ENCODE measurements around the gene TMEM158. TPM values are rescaled to one million over a fixed set of nuclear protein-coding genes. Genes with fewer than 3 reads are reported as not detected.

The TMEM158 gene
- total RNA-seq, 2 experiments from 2014 or later, result not detected

DNA sequence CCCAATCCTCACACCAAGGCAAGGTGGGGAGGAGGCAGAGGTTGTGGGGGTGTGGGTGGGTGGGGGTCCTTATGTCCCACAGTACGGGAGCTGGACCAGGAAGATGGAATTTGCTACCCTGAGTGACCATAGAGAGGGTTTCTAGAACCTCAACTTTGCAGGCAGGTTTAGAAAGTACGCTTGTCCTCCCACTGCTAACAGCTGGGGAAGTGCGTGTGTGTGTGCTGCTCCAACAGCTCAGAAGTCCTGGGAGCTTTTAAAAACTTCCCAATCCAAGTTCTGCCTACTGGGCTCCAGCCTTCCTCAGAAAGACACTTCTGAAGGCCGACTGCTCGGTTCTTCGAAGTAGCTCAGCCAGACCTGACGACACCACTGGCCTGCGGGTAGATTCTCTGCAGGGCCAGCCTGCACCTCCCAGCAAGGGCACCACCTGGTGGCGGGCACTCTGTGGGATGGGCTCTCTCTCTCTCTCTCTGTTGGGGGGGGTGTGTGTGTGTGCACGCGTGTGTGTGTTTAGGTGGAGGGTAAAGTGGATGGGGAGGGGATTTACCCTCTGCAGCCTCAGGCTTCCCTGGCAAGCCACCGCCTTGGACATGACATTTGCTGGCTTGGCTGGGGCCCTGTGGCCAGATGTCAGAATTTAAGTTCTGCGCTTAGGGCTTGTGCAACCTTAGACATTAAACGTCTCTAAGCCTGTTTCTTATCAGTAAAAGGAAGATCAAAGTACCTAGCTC, 15.6 kb downstream of the TMEM158 start:
- peaks cover 18% of the 10 kb centered on the region for H3K4me1 Mint-ChIP-seq (ENCODE audit: low read depth)
- H3K9me3 Mint-ChIP-seq, result no peaks in the 10 kb centered on the region
- no peak overlapping the region for H3K27ac Mint-ChIP-seq
- H3K27me3 Mint-ChIP-seq, result peaks cover 11% of the 10 kb centered on the region
- no peak overlapping the region for H3K4me3 Mint-ChIP-seq
- DNase-seq, result peak; percentile 86
- H3K36me3 Mint-ChIP-seq, result no peaks in the 10 kb centered on the region
- intact Hi-C loops (cut with micrococcal nuclease), result loop anchor here (1.0 kb wide), 1 partner anchor 170 kb away; no protein-coding TSS in a partner anchor
- ChIA-PET POLR2A (interaction anchor here (0.7 kb wide), 1 partner anchor 175 kb away, joined by 3 read pairs; no protein-coding TSS in a partner anchor), CTCF (interaction anchor here (0.6 to 11.1 kb wide), 42 partner anchors 10 to 296 kb away, joined by 3 to 530 read pairs (median 4); partner anchors contain the start of genes CDCP1, EXOSC7, TMEM158 and ZDHHC3)

DNA sequence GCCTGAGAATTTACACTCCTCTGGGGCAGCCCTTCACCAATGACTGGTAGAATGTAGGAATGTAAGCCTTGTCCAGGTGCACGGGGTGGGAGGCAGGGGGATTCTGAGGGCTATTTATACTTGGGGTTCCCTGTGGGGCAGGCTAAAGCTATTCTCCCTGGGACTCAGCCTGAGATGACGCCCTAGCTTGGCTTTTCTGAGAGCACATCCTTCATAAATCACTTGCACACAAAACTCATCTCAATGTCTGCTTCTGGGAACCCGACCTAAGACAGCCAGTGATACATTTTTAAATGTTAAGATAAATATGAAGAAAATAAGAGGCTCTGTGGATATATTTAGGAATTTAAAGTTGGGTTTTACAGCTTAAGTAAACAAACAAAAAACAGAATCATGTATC, 16.6 kb downstream of the TMEM158 start:
- no peak overlapping the region for H3K4me3 Mint-ChIP-seq
- peaks cover 18% of the 10 kb centered on the region for H3K4me1 Mint-ChIP-seq (ENCODE audit: low read depth)
- no peak for DNase-seq
- intact Hi-C loops (cut with micrococcal nuclease), result loop anchor here (2.0 kb wide), 1 partner anchor 105 kb away; no protein-coding TSS in a partner anchor
- H3K27ac Mint-ChIP-seq, result no peak overlapping the region
- H3K9me3 Mint-ChIP-seq, result no peaks in the 10 kb centered on the region
- H3K27me3 Mint-ChIP-seq, result peaks cover 14% of the 10 kb centered on the region
- CTCF ChIA-PET, result interaction anchor here (0.8 to 11.1 kb wide), 11 partner anchors 9 to 179 kb away, joined by 3 to 530 read pairs (median 5); partner anchors contain the start of gene TMEM158
- H3K36me3 Mint-ChIP-seq, result no peaks in the 10 kb centered on the region
- POLR2A ChIA-PET, result no interaction called here

DNA sequence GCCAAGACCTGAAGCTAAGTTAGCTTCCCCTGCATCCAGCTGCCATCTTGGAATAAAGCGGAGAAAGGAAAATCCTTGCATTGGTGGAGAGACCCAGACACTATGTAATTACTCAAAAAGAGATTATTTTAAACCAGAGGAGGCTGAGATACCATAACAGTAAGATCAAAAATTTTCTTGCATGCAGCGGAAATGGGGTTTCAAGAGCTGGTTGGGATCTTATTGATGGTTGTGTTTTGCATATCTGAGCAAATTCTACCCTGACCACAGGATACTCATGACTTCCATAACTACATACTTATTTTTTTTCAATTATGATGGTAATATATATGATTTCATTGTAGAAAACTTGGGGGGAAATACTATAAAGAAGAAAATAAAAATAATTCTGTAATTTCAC, 17.5 kb downstream of the TMEM158 start:
- Mint-ChIP-seq H3K36me3 (no peaks in the 10 kb centered on the region), H3K4me3 (no peak overlapping the region), H3K4me1 (ENCODE audit: low read depth) (peaks cover 18% of the 10 kb centered on the region), H3K27me3 (peaks cover 14% of the 10 kb centered on the region), H3K27ac (no peak overlapping the region), H3K9me3 (no peaks in the 10 kb centered on the region)
- ChIA-PET CTCF (interaction anchor here (0.7 to 11.1 kb wide), 3 partner anchors 16 to 458 kb away, joined by 3 to 530 read pairs (median 50); partner anchors contain the start of gene TMEM158), POLR2A (no interaction called here)
- intact Hi-C loops (cut with micrococcal nuclease), result loop anchor here (1.0 to 2.0 kb wide), 2 partner anchors 41 to 104 kb away; no protein-coding TSS in a partner anchor
- peak; percentile 16 for DNase-seq

DNA sequence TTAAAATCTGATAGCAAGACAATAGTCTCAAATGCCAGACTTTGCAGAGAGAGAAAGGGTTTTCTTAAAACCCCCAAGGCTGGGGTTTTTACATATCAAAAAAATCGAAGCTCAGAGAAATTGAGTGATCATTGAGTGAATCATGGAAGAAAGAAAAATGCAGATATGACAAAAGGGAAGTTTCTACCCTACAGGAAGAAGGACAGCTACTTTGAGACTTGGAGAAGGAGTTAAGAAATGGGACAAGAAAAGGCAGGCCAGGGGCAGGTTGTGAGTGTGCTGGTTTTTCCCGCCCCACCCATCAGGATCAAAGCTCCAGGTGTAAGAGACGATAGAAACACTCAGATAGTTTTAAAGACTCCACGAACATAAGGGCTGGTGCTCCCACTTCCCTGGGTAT, 18.6 kb downstream of the TMEM158 start:
- Mint-ChIP-seq H3K27me3 (peaks cover 14% of the 10 kb centered on the region), H3K36me3 (no peaks in the 10 kb centered on the region), H3K4me1 (ENCODE audit: low read depth) (peaks cover 18% of the 10 kb centered on the region), H3K9me3 (no peaks in the 10 kb centered on the region), H3K27ac (no peak overlapping the region), H3K4me3 (no peak overlapping the region)
- intact Hi-C loops (cut with micrococcal nuclease), result no loop called here
- ChIA-PET CTCF (interaction anchor here (0.7 to 11.1 kb wide), 3 partner anchors 18 to 1326 kb away, joined by 3 to 530 read pairs (median 50); partner anchors contain the start of gene TMEM158), POLR2A (no interaction called here)
- no peak for DNase-seq

DNA sequence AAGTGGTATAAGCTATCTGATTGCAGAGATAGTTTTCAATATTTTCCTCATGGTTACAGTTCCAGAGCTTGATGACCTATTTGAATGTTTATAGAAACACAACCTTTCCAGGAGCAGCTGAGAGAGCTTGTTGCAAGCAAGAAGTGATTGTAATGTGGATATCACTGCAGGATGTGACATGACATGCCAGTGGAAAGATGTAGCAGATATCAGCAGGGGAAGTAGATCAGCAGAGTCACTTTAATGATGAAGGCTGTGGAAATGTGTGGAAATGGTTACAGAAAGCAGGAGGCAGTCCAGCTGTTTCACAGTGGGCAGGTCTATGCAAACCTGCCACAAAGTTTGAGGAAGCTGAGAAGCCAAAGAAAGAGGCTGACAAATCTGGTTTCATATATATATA, 21.0 kb downstream of the TMEM158 start:
- H3K4me3 Mint-ChIP-seq, result no peak overlapping the region
- H3K36me3 Mint-ChIP-seq, result no peaks in the 10 kb centered on the region
- H3K27ac Mint-ChIP-seq, result no peak overlapping the region
- intact Hi-C loops (cut with micrococcal nuclease), result no loop called here
- H3K27me3 Mint-ChIP-seq, result peaks cover 4% of the 10 kb centered on the region
- POLR2A ChIA-PET, result no interaction called here
- H3K9me3 Mint-ChIP-seq, result no peaks in the 10 kb centered on the region
- H3K4me1 Mint-ChIP-seq (ENCODE audit: low read depth), result peaks cover 14% of the 10 kb centered on the region
- CTCF ChIA-PET, result interaction anchor here (11.1 kb wide), 1 partner anchor 163 kb away, joined by 530 read pairs; no protein-coding TSS in a partner anchor
- no peak for DNase-seq

DNA sequence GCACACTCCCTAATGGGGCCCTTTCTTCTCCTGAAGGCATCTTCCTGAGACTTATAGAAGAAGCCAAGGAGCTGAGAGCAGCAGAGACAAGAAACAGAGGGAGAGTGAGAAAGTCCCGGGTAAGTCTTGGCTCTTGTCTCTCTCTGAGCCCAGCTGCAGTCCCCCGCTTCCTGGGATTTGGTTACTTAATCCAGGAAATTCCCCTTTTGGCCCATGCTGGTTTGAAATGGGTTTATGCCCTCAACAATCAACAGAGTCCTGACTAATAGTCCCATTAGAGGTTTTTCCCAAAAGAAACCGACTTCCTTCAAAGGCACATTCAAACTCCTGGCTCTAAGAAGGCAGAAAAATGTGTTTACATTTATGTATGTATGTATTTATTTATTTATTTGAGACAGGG, 22.0 kb downstream of the TMEM158 start:
- Mint-ChIP-seq H3K27ac (no peak overlapping the region), H3K9me3 (no peaks in the 10 kb centered on the region), H3K4me1 (ENCODE audit: low read depth) (peaks cover 14% of the 10 kb centered on the region), H3K27me3 (peaks cover 4% of the 10 kb centered on the region), H3K36me3 (no peaks in the 10 kb centered on the region), H3K4me3 (no peak overlapping the region)
- CTCF ChIA-PET, result interaction anchor here (11.1 kb wide), 1 partner anchor 162 kb away, joined by 530 read pairs; no protein-coding TSS in a partner anchor
- POLR2A ChIA-PET, result no interaction called here
- no peak for DNase-seq
- intact Hi-C loops (cut with micrococcal nuclease), result no loop called here

DNA sequence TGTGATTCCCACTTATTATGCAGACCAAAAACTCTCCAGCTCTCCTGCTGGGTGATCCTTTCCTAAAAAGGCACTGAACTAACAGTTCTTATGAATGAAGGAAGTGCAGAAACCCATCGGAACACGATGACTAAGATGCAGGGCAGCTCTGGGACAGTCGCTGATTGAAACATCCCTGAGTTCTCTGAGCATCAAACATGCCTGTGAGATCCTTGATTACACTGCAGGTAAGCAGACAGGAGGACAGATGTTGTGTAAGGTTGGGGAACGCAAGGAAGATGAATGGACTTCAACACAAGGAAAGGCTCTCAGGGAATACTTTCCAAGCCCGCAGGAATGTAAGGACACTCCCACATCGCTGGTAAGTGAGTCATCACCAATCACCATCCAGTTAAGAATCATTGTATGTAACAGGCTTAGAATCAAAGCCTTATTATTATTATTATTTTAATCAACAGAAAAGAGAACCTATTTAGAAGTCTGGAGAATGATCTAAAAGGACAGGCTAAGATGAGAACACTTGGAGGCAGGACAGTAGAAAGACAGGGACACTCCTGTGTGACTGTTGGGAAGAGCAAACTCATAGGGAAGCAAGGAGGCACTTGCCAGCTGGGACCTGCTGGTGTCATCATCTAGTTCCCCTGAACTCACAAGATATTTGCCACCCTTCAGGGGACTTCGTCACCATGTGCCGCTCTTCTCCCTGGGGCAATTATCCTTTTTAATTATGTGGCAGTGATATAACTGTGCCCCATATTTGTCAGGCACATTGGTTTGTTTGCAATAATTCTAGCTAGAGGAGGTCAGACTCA, 26.0 kb downstream of the TMEM158 start:
- H3K27ac Mint-ChIP-seq, result no peak overlapping the region
- H3K4me1 Mint-ChIP-seq (ENCODE audit: low read depth), result no peaks in the 10 kb centered on the region
- POLR2A ChIA-PET, result no interaction called here
- H3K4me3 Mint-ChIP-seq, result no peak overlapping the region
- intact Hi-C loops (cut with micrococcal nuclease), result no loop called here
- CTCF ChIA-PET, result interaction anchor here (0.6 to 0.9 kb wide), 4 partner anchors 10 to 779 kb away, joined by 3 read pairs; no protein-coding TSS in a partner anchor
- peaks cover 13% of the 10 kb centered on the region for H3K27me3 Mint-ChIP-seq
- no peak for DNase-seq
- H3K36me3 Mint-ChIP-seq, result no peaks in the 10 kb centered on the region
- no peaks in the 10 kb centered on the region for H3K9me3 Mint-ChIP-seq

DNA sequence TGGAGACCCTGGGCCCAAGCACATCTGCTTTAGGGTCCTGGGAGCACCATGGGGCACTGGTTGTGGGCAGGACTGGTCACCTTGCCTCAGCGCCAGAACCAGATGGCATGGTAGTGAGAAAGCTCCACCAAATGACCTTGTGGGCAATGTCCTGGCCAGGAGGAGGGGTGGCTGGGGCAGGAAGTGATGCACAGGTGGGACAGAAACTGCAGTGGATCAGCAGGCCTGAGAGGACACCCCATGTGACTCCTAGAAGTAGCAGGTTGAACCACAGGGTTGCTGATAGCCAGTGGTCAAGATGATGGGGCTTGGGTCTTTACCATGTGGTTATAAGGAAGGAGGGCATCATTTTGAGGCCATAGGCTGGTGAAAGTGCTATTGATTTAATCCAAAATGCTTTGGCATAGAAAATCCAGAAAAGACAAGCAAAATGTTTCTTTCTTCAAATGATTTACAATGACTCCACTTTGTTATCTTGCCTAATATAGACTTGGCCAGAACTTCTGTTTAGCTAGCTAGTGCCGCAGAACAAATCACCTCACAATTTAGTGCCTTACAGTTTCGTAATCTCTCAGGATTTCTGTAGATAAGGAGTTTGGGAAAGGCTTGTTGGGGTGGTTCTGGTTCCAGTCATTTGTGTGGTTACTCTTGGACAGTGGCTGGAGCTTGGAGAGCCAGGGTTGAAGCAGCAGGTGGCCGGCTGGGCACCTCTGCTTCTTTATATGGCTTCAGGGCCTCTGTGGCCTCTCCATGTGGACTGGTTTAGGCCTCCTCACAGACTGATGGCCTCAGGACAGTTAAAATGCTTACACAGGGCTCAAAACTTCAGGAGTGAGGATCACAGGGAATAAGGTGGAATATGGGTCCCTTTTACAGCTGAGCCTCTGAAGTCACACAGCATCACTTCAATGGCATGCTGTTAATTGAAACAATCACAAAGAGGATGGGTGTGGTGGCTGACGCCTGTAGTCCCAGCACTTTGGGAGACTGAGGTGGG, 27.5 kb downstream of the TMEM158 start:
- no peak overlapping the region for H3K4me3 Mint-ChIP-seq
- ChIA-PET POLR2A (no interaction called here), CTCF (interaction anchor here (0.7 kb wide), 1 partner anchor 158 kb away, joined by 3 read pairs; no protein-coding TSS in a partner anchor)
- no peak for DNase-seq
- H3K9me3 Mint-ChIP-seq, result no peaks in the 10 kb centered on the region
- intact Hi-C loops (cut with micrococcal nuclease), result no loop called here
- no peak overlapping the region for H3K27ac Mint-ChIP-seq
- H3K27me3 Mint-ChIP-seq, result peaks cover 10% of the 10 kb centered on the region
- no peaks in the 10 kb centered on the region for H3K36me3 Mint-ChIP-seq
- no peaks in the 10 kb centered on the region for H3K4me1 Mint-ChIP-seq (ENCODE audit: low read depth)

DNA sequence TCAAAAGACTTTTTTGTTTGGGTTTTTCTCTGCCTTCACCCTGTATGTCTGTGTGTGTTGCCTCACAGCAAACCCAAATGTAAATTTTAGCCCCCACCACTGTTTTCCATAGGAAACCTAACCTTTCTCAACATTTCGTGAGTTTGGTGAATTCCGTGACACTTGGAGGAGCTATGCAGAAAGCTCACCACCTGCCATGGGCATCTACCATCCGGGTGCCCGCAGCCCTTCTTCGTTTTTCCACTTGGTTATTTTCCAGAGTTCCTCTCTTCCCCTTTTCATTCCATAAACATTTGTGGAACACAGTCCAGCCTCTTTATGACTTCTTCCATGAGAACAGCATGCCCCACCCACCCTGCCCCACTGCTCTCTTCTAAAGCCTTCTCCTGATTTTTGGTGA, 31.3 kb downstream of the TMEM158 start:
- DNase-seq, result no peak
- no peaks in the 10 kb centered on the region for H3K4me1 Mint-ChIP-seq (ENCODE audit: low read depth)
- ChIA-PET POLR2A (no interaction called here), CTCF (interaction anchor here (0.9 to 1.6 kb wide), 2 partner anchors 16 to 154 kb away, joined by 5 to 6 read pairs; no protein-coding TSS in a partner anchor)
- no peaks in the 10 kb centered on the region for H3K9me3 Mint-ChIP-seq
- H3K27me3 Mint-ChIP-seq, result peaks cover 10% of the 10 kb centered on the region
- H3K36me3 Mint-ChIP-seq, result no peaks in the 10 kb centered on the region
- no peak overlapping the region for H3K27ac Mint-ChIP-seq
- intact Hi-C loops (cut with micrococcal nuclease), result no loop called here
- H3K4me3 Mint-ChIP-seq, result no peak overlapping the region

DNA sequence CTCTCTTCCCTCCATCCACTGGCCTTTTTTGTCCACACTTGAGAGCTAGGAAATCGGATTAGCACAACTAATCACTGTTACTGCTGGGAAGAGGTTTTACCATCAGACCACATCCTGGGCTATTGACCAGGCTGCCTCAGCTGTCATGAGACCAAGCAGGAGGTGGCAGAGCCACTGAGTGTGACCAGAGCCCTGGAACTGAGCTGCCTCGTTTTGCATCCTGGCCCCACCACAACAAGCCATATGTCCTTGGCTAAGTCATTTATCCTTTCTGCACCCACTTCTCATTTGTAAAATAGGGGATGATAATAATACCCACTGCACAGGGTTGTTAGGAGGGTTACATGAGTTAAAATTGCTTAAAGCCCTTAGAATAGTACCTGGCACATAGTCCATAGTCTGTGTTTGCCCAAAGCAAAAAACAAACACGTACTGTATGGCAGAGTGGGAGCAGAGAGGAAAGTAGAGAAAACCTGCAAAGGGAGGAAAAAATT, 34.1 kb downstream of the TMEM158 start:
- Mint-ChIP-seq H3K4me1 (ENCODE audit: low read depth) (peaks cover 3% of the 10 kb centered on the region), H3K4me3 (no peak overlapping the region), H3K9me3 (no peaks in the 10 kb centered on the region), H3K36me3 (no peaks in the 10 kb centered on the region), H3K27ac (no peak overlapping the region), H3K27me3 (peaks cover 6% of the 10 kb centered on the region)
- intact Hi-C loops (cut with micrococcal nuclease), result no loop called here
- CTCF ChIA-PET, result interaction anchor here (2.5 kb wide), 1 partner anchor 19 kb away, joined by 11 read pairs; no protein-coding TSS in a partner anchor
- DNase-seq, result no peak
- POLR2A ChIA-PET, result no interaction called here

DNA sequence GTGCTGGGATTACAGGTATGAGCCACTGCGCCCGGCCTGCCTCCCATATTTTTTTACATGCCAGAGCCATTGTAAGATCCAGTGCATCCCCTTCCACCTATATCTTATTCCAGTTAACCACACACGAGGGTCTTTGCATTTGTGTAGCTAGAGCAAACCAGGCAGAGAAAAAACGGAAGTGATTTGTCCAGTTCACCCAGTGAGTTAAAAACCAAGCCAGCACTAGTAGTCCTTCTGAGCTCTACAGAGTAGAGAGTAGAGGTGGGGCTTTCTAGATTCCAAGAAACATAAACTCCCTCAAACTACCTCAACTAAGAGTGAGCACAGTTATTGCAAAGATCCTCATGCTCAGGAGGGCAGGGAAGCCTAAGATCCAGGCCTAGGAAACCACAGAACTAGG, 34.7 kb downstream of the TMEM158 start:
- no peaks in the 10 kb centered on the region for H3K9me3 Mint-ChIP-seq
- no peak overlapping the region for H3K4me3 Mint-ChIP-seq
- DNase-seq, result no peak
- H3K36me3 Mint-ChIP-seq, result no peaks in the 10 kb centered on the region
- peaks cover 3% of the 10 kb centered on the region for H3K4me1 Mint-ChIP-seq (ENCODE audit: low read depth)
- CTCF ChIA-PET, result interaction anchor here (2.5 kb wide), 1 partner anchor 19 kb away, joined by 11 read pairs; no protein-coding TSS in a partner anchor
- H3K27ac Mint-ChIP-seq, result no peak overlapping the region
- H3K27me3 Mint-ChIP-seq, result peaks cover 7% of the 10 kb centered on the region
- POLR2A ChIA-PET, result no interaction called here
- intact Hi-C loops (cut with micrococcal nuclease), result no loop called here
